Thyroid gland (tissue), 4 donors: ENCODE data around the gene DLK1. TPM values are rescaled to one million over a fixed set of nuclear protein-coding genes. Genes with fewer than 3 reads are reported as not detected.

Experiments
- DNase-seq, 2 donors: peaks; one replicate each; pipeline ENCODE4 v3.0.0-alpha.2; 2019
- H3K27ac ChIP-seq, 3 donors: fragments of 200-600 bp; sonication (generic); 1 replicate in 2 of 3; 2 replicates in 1 of 3; pipeline ENCODE4 v1.5.1; 2016 to 2019; ENCODE audit warnings: mild to moderate bottlenecking in 1 of 3, moderate library complexity in 1 of 3
- H3K27me3 ChIP-seq: fragments of 200-600 bp; sonication (generic); one replicate; pipeline ENCODE4 v1.5.1; 2019
- H3K36me3 ChIP-seq, 2 donors: fragments of 200-600 bp; sonication (generic); one replicate each; pipeline ENCODE4 v1.5.1; 2016 to 2019
- H3K4me1 ChIP-seq, 2 donors: fragments of 200-600 bp; sonication (generic); one replicate each; pipeline ENCODE4 v1.5.1; 2017 to 2019
- H3K4me3 ChIP-seq, 3 donors: fragments of 200-600 bp; sonication (generic); replicated peaks in 1 of 3; 1 replicate in 2 of 3; 2 replicates in 1 of 3; pipeline ENCODE4 v1.5.1; 2016; ENCODE audit warnings: mild to moderate bottlenecking in 1 of 3
- H3K9me3 ChIP-seq: fragments of 200-600 bp; sonication (generic); one replicate; pipeline ENCODE4 v1.5.1; 2017
- CTCF ChIP-seq, 6 experiments: fragments of 200-600 bp in 3 of 6; fragments of 450-650 bp in 3 of 6; sonication (generic) in 3 of 6; IDR thresholded peaks; one replicate each; pipeline ENCODE4 v1.5.1; 2016 to 2019; ENCODE audit warnings: antibody characterized with exemption in 6 of 6, mild to moderate bottlenecking in 2 of 6, inconsistent platforms in 1 of 6, moderate library complexity in 1 of 6
- POLR2A ChIP-seq, 2 donors: fragments of 450-650 bp; IDR thresholded peaks; one replicate each; pipeline ENCODE4 v1.6.1; 2017; ENCODE audit warnings: antibody characterized with exemption in 2 of 2, mild to moderate bottlenecking in 2 of 2, moderate library complexity in 1 of 2
- WGBS, 2 donors: methylation state at CpG; one replicate each; pipeline ENCODE4 v1.1.5; 2017; 5-methylcytosine and 5-hydroxymethylcytosine counted together
- intact Hi-C: fragments of 100-400 bp; cut with DNase I; formaldehyde crosslinking; loops from one replicate; pipeline ENCODE4 v1.15.1; 2023
- total RNA-seq, 4 donors: library from RNA; depleted of rRNA; stranded (reverse); fragments of >200 nt; gene quantifications; one replicate each; pipeline ENCODE4 v1.2.3, GENCODE V29; 2016

Gene DLK1
- total RNA-seq, 4 donors from 2014 or later: 0.40 TPM; not detected in 3

- no peaks in the 10 kb centered on the region for H3K36me3 ChIP-seq
- intact Hi-C loops: no loop called here
- no peak overlapping the region for H3K4me3 ChIP-seq
- H3K27ac ChIP-seq: no peak overlapping the region
- no peaks in the 10 kb centered on the region for H3K9me3 ChIP-seq
- DNase-seq: no peak
- 77 to 85% methylated on average over 2 of the region's 2 CpGs for WGBS, 2 donors
- H3K27me3 ChIP-seq: no peaks in the 10 kb centered on the region
- no peaks in the 10 kb centered on the region for H3K4me1 ChIP-seq
- TF ChIP-seq POLR2A (IDR thresholded peaks at IDR 0.05): no peak
- no peak for TF ChIP-seq CTCF (IDR thresholded peaks at IDR 0.05)
Measured at GRCh38 chr14:100715803-100716202, 10.9 kb upstream of the DLK1 start.

DNA sequence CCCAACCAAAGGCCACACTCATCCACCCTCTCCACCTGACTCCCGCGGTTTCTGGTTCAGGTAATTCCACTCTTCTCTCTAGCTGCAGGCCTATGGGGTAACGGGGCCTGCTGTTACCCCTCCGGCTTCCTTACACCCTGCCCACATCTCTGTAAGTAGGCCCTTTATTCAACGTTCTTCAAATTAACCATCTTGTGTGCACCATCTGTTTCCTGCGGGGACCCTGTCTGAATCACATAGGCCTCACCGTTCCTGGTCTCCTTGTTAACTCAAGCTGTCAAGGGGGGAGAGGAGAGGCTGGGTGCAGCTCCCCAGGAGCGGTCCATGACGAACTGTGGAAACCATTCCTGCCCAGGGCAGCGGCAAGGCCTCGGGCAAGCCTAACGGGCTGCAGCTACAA is 9.3 kb upstream of the DLK1 start:
- Histone ChIP-seq H3K36me3 (no peaks in the 10 kb centered on the region), H3K4me1 (no peaks in the 10 kb centered on the region), H3K4me3 (no peak overlapping the region), H3K9me3 (no peaks in the 10 kb centered on the region), H3K27ac (no peak overlapping the region), H3K27me3 (no peaks in the 10 kb centered on the region)
- intact Hi-C loops: no loop called here
- no peak for DNase-seq
- TF ChIP-seq CTCF (IDR thresholded peaks at IDR 0.05): no peak
- no peak for TF ChIP-seq POLR2A (IDR thresholded peaks at IDR 0.05)
- WGBS, 2 donors: 78 to 89% methylated on average over 12 of the region's 12 CpGs

GRCh38 chr14:100719976-100720520 is 6.6 kb upstream of the DLK1 start:
- no peaks in the 10 kb centered on the region for H3K4me1 ChIP-seq
- TF ChIP-seq POLR2A (IDR thresholded peaks at IDR 0.05): no peak
- no peak for TF ChIP-seq CTCF (IDR thresholded peaks at IDR 0.05)
- intact Hi-C loops: no loop called here
- no peaks in the 10 kb centered on the region for H3K36me3 ChIP-seq
- H3K27me3 ChIP-seq: no peaks in the 10 kb centered on the region
- no peaks in the 10 kb centered on the region for H3K9me3 ChIP-seq
- H3K4me3 ChIP-seq: no peak overlapping the region
- 79 to 80% methylated on average over 13 of the region's 13 CpGs for WGBS, 2 donors
- H3K27ac ChIP-seq: no peak overlapping the region
- DNase-seq: no peak

GRCh38 chr14:100721568-100721967 is 5.1 kb upstream of the DLK1 start:
- TF ChIP-seq CTCF (IDR thresholded peaks at IDR 0.05): no peak
- no peak for TF ChIP-seq POLR2A (IDR thresholded peaks at IDR 0.05)
- no peaks in the 10 kb centered on the region for H3K27me3 ChIP-seq
- no peak overlapping the region for H3K27ac ChIP-seq
- no peak overlapping the region for H3K4me3 ChIP-seq
- DNase-seq: no peak
- no peaks in the 10 kb centered on the region for H3K4me1 ChIP-seq
- intact Hi-C loops: no loop called here
- H3K9me3 ChIP-seq: no peaks in the 10 kb centered on the region
- 53 to 75% methylated on average over 5 of the region's 5 CpGs for WGBS, 2 donors
- no peaks in the 10 kb centered on the region for H3K36me3 ChIP-seq

DNA sequence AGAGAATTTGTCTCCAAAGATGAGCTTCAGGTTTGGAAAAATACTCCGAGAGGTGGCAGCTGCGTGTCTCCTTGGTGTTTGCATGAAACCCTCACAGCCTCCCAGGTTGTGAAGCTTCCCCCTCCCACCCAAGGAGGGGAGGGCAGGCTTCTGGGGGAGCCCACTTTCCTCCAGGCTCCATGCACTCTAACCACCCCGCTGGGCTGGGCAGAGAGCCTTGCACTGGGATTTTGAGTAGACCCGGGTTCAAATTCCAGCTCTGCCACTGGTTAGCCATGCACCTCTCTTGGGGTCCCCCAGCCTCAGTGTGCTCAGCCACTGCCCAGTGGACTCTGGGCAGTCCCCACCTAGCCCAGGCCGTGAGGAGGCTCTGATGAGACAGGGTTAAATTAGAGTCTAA is 4.3 kb upstream of the DLK1 start:
- no peaks in the 10 kb centered on the region for H3K9me3 ChIP-seq
- WGBS, 2 donors: 82% methylated on average over 5 of the region's 5 CpGs
- H3K36me3 ChIP-seq: no peaks in the 10 kb centered on the region
- H3K4me1 ChIP-seq: no peaks in the 10 kb centered on the region
- H3K4me3 ChIP-seq: no peak overlapping the region
- H3K27ac ChIP-seq: no peak overlapping the region
- intact Hi-C loops: no loop called here
- TF ChIP-seq CTCF (IDR thresholded peaks at IDR 0.05): no peak
- TF ChIP-seq POLR2A (IDR thresholded peaks at IDR 0.05): no peak
- H3K27me3 ChIP-seq: no peaks in the 10 kb centered on the region
- no peak for DNase-seq
